Stimulated activated CD4-positive, alpha-beta T cell treated with anti-CD3 and anti-CD28 coated beads, Interleukin-2, amount 100 ng/mL, for 24 hours (primary cell): ENCODE measurements around the gene FCHSD1.
A peak's percentile ranks its signal among the peaks of the same experiment; 100 is the strongest.

Experiments
- DNase-seq, 2 donors: peaks; one replicate each; pipeline ENCODE4 v3.0.0-alpha.2; 2020

FCHSD1 gene

GRCh38 chr5:141640698-141641097 lies 10.5 kb downstream of the FCHSD1 start:
- DNase-seq, result no peak

- no peak for DNase-seq
These were observed 11.2 kb downstream of the FCHSD1 start for GRCh38 chr5:141640051-141640415.

DNA sequence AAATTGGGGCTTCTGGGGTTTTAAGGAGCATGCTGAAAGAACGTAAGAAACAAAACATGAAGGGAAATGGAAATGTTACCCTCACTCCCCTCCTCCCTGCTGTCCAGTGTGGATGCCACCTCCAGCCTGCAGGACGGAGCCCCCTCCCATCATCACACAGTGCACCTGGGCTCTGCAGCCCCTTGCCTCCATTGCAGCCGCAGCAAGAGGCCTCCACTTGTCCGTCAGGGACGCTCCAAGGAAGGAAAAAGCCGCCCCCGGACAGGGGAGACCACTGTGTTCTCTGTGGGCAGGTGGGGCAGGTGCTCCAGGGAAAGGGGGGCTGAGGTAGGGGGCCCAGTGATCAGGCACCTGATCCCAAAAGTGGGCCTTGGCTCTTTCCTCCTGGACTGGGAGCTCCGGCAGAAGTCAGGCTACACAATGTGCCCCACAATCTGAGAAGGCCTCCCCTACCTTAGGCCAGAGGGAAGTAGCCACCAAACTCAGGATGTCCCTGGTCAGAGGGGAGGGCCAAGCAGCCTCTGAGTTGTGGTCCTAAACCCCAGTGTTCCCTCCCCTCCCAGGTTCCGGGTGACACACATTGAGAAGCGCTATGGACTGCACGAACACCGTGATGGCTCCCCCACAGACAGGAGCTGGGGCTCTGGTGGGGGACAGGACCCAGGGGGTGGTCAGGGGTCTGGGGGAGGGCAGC lies 11.7 kb downstream of the FCHSD1 start:
- DNase-seq, result no peak

DNA sequence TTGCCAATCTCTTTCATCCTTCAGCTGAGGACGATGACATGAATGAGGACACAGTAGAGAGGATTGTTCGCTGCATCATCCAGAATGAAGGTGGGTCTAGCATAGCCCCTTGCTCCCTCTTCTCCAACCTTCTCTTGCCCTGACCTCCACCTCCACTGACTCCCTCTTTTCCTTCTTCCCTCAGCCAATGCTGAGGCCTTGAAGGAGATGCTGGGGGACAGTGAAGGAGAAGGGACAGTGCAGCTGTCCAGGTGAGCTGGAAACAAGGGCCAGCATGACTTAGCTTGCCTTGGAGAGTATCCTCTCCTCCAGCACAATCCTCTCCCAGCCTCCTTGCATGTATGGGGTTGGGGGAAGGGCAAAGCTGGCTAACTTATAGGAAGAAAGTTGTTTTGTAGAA lies 12.4 kb downstream of the FCHSD1 start:
- no peak for DNase-seq

- peak; percentile 63 to 64 for DNase-seq
These were observed 13.3 kb downstream of the FCHSD1 start for GRCh38 chr5:141637767-141638419.

GRCh38 chr5:141637123-141637766 lies 14.0 kb downstream of the FCHSD1 start:
- DNase-seq, result peak; percentile 67

GRCh38 chr5:141636413-141637122 lies 14.7 kb downstream of the FCHSD1 start, which contains the start of the genes HDAC3 and RELL2:
Gene HDAC3 (minus strand): TSS chr5:141636849. CDS start chr5:141636790, 59 bp downstream.
Gene RELL2 (plus strand): TSS chr5:141636997. CDS start chr5:141638226, 1,229 bp downstream.
- peak; percentile 96 to 97 for DNase-seq

DNA sequence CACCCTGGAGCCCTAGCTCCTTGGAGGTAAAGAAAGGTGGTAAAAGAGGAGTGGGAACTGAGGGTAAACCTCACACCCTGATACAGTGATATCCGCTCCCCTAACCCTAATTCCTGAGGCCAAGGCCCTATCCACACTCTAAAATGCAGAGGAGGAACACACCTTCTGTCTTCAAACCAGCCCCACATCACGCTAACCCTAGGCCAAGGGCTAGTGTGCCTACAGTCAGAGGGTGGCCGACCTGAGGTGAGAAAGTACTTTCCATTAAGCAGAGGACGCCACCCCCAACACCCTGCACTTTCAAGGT lies 15.2 kb downstream of the FCHSD1 start:
- no peak for DNase-seq

DNA sequence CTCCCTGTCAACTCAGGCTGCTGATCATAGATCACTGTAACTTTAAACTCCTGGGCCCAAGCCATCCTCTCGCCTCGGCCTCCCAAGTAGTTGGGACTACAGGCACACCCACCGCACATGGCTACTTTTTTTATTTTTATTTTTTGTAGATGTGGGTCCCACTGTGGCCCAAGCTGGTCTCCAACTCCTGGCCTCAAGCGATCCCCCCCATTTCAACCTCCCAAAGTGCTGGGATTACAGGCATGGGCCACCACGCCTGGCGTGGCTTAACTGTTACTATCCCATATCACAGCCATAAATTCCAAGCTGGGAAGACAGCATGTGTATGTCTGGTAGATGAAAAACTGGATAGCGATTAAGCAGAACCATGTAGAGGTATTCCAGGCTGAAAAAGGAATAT lies 15.6 kb downstream of the FCHSD1 start:
- DNase-seq, result no peak

GRCh38 chr5:141634720-141635119 lies 16.5 kb downstream of the FCHSD1 start:
- DNase-seq, result no peak

GRCh38 chr5:141633871-141634561 lies 17.2 kb downstream of the FCHSD1 start:
- DNase-seq, result no peak

DNA sequence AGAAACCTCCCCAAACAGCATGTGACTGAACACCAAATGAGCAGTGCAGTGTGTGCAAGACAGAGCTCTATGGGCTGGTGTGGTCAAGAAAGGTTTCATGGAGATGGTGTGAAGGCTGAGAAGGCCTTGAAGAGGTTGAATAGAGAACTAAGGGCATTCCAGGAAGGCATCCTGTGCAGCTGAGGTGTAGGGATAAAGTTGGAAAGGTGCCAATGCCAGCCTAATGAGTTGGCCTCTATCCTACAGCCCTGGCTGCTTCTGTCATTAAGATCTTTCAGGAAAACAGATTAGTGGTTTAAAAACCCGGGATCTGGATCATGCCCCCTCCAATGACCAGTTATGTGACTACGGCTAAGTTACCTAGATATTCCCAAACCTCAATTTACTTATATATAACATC lies 18.6 kb downstream of the FCHSD1 start:
- DNase-seq, result no peak

DNA sequence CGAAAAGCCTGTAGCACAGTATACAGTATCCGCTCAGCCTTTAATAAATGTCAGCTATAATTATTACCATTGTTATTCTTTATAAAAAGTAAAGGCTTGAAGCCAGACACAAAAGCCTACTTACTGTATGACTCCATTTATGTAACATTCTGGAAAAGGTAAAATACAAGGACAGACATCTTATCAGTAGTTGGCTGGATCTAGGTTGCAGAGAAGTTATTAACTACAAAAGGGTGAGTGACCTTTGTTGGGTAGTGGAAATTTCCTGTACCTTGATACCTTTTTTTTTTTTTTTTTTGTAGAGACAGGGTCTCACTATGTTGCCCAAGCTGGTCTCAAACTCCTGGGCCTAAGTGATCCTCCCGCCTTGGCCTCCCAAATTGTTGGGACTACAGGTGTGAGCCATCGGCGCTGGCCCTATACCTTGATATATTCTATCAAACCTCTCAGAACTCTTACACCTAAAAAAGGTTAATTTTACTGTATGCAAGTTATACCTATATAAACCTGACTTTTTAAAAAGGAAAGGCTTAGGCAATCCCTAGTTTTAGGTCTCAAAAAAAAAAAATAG lies 20.6 kb downstream of the FCHSD1 start:
- no peak for DNase-seq

GRCh38 chr5:141628175-141628788 lies 22.9 kb downstream of the FCHSD1 start:
- no peak for DNase-seq

DNA sequence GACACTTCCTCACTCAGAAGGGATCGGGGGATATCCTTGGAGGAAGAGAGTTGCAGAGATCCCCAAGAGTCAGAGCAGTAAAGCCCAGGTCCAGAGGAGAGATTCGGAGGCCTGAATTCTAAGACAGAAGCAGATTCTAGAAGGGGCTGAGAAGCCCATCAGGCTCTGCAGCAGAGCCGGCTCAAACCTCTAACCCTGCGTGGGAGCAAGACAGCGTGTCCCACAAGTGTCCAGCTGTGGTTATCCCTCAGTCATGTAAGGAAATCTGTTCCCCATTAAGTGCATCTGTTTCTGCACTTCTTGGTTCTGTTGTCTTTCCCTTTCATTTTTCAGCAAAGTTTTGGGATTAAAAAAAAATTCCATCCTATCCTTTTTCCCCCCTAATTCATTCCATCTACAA lies 27.6 kb downstream of the FCHSD1 start:
- DNase-seq, result no peak

DNA sequence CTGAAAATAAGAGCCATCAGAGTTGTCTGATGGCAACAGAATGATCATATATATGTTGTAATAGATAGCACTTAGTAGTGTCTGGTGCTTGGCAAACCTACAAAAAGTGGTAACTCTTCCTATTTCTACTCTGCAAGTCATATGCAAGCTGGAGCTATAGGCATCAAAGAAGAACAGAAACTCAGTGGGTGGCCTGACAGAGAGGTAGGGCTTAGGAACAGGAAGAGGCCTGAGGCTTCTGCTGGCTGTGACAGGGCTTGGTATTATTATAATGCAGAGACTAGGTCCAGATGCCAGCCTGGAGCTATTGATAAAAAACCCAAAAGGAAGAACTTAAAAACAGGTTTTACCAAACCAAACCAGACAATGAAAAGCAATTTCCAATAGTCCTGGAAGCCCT lies 28.0 kb downstream of the FCHSD1 start:
- DNase-seq, result no peak

GRCh38 chr5:141618804-141619554 lies 32.2 kb downstream of the FCHSD1 start, which contains the start of gene DIAPH1:
Gene DIAPH1 (minus strand): TSS chr5:141619000. CDS start chr5:141618914, 86 bp downstream.
- peak; percentile 99 to 100 for DNase-seq

DNA sequence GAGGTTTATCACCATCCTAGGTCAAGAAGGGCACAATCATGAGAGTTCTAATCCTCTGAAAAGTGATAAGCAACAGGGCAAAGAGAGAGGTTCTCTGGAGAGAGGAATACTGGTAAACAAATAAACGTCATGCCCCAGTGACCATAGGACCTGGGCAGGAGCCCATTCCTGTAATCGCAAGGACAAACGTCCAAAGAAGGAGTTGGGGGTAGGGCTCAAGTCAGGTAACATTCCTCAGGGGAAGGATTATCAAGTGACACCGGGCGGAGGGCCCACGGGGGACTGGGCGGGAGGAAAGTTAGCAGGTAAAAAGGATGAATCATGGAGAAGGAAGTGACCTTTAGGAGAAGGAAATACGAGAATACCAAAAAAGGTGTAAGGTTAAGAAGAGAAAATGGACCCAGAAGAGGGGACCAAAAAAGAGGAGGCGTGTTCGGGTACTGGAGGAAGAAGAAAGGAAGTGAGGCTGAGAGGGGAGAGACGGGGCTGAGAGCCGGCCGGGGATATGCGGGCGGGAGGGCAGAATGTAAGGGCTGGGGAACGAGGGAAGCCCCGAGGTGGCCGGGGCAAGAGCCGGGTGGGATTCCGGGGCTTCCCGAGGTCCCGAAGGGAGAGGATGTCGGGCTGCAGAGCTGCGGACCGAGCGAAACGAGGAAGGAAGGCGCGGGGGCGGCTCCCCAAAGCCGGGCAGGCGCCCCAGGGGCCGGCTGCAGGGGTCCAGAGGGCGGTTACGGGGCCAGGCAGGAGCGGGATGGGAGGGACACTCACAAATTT lies 33.0 kb downstream of the FCHSD1 start:
- peak; percentile 70 to 71 for DNase-seq

- DNase-seq, result no peak
These were observed 33.6 kb downstream of the FCHSD1 start for GRCh38 chr5:141617682-141618029.

DNA sequence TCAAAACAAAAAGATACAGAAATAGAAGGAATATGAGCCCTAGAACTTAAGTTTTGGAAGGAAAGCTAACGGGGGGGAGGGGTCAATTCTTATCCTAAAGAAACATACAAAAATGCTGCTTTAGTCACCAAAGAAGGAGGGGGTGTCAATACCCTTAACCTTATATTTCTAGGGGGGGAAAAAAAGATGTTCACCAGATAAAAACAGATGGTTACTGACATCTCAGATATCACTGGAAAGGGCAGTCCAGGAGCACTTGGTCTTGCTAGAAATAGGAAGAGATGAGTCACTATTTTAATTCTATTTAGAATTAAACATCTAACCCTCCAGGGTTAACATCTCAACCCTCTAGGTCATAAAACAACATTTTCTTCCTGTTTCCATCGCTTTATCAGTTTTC lies 34.1 kb downstream of the FCHSD1 start:
- no peak for DNase-seq
